Stimulated activated CD4-positive, alpha-beta T cell treated with anti-CD3 and anti-CD28 coated beads, Interleukin-2, amount 100 ng/mL, for 4 hours (primary cell): ENCODE results near the gene DMD.

ENCODE experiments used
- DNase-seq: peaks from one replicate; pipeline ENCODE4 v3.0.0-alpha.2; 2020; ENCODE audit warnings: low read depth

DMD gene

DNA sequence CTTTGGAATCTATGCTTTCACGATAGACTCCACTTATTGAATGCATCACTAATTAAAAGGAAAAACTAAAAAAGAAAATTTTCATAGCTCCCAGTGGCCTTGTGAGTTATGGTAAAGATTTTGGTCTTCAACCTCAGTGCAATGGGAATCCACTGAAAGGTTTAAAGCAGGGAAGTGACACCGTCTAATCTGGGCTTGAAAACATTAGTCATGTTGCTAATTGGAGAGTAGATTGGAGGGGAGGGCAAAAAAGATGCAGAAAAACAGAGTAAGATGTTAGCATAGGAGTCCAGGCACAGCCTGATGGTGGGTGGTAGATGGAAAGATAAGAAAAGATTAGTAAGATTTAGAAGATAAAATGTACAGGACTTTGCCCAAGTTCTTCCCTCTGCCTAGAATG, 1506.4 kb downstream of the DMD start:
- no peak for DNase-seq

DNA sequence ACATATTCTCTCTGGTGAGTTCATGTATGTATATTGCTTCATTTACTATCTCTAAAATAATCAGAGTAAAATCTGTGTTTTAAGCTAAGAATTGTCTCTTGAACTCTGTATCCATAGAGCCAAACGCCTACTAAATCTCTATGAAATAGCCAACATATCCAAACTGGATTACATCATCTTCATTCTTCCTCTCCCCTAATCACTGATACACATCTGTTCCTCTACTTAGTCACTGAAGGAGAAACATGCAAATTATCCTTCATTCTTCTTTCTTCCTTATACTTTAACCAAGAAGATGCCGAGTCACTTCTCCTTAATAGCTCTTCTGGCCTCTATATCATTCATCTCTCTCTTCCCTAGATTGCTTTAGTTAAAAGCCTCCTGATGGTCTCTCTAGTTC, 1509.1 kb downstream of the DMD start:
- DNase-seq = no peak

DNA sequence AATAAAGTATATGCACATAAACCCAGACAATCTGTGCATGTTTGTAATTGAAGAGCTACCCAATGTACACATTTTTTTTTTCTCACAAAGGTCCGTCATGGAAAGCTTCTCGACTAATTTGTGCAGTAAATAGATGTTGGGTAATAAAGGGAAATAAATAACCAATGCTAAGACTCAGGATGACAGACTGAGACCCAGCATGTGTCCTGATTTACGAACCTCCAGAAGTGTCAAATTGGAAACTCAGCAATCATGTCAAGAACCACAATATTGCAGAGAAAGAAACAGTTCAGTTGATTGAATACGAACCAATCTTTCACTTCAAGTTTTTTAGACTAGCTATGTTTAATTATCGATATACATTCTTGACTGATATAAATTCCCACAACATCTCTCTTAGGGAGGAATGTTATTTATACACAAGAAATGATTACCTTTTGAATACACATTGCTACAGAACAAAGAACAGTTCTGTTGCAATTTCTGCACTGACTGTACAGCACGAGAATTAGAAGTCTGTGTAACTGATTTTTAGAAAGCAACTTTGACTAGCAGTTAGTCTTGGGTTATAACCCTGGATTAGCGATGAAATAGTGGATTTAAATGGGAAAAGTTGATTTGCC, 1513.9 kb downstream of the DMD start:
- no peak for DNase-seq

DNA sequence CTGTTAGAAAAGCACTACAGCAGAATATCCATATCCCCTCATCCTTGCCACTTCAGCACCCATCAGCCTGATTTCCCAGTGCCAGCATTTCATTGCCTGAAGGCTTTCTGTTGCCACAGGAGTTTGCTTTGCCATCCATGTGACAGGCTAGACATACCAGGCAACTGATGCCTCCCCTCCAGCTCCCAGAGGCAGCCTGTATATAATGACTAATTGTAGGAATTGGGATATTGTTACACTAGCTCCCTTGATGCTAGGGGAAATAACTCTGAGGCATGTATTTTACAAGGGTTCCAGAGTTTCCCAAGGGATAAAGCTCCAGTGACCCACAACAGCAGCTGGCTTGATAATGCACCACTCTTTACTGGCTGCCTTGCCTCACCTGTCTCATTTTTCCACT, 1531.5 kb downstream of the DMD start:
- no peak for DNase-seq

DNA sequence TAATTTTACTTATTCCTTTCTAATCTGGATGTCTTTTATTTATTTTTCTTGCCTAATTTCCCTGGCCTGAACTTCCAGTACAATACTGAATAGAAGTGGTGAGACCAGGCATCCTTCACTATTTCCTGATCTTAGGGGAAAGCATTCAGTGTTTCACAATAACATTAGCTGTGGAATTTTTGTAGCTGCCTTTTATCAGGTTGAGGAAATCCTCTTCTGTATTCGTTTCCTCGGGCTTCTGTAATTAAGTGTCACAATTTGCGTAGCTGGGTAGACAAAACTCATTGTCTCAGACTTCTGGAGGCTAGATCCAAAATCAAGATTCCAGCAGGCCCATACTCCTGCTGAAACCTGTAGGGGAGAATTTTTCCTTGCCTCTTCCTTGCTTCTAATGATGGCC, 1541.1 kb downstream of the DMD start:
- DNase-seq = no peak

DNA sequence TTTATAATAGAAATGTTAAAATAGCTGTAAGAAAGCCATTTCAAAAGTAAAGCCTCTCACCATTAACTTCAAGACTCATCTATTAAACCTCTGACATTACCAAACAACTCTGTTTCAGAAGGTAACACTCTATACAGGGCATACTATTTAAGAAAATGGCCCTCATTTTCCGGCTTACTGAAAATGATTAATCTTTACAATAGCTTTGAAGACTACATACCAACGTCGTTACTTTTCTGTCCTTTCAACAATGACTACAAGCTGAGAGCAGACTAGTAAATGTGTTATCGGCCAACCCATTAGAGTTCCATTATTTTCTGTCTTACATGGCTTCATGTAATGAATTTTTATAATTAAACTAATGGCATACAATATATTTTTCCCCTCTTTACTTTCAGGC, 1545.9 kb downstream of the DMD start:
- DNase-seq = no peak

DNA sequence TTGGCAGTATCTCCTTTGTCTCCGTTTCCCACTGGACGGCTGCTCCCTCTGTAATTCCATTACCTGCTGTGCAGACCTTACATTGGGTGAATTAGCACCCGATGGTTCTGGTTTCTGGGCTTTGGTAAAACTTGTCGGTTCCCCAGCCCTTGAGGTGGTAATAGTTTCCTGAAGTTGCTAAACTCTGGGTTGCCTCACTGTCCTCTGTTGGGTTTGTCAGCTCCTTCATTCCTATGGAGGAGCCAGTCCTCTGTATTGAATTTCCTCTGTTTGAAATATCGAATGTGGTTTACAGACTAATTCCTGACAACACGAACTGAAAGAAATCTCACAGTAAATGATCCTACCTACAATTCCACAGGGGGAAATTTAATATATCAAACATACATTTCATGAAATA, 1548.2 kb downstream of the DMD start:
- no peak for DNase-seq

DNA sequence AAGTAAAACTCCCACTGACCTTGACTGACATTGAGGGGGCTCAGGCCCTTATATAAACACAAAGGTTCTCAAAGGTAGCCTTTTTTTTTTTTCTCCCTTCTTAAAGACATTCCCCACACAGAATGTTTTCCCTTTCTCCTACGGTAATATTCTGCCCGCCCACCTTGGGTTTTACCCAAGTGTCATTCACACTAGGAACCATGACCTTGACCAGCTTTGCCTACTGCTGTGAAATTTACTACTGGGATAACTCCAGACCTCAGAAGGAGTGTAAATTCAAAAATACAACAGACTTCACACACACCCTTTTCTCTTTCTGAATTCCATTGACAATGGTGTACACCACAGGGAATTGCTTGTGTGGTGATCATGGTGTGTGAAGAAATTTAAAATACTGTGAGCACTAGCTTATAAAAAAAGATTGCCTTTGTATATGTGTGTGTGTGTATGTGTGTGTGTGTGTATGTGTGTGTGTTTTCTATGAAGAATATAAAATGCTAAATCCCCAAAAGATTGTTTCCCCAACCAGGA, 1550.0 kb downstream of the DMD start:
- DNase-seq = no peak

DNA sequence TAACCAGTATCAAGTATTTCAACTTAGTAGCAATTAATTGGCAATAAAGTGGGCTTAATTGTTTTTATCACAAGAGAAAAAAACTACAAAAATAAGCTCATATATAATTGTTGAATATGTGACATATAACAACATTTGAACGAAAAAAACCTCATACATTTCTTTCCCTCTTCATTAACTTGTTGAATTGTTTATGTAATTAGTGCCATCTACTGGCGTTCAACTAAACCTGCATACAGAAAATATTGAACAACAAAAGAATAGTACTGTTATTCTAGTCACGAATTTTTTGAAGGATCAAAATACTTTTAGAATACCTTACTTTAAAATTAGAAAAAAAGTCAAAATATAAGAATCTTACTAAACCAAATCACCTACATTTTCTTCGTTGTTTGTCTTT, 1553.0 kb downstream of the DMD start:
- no peak for DNase-seq

DNA sequence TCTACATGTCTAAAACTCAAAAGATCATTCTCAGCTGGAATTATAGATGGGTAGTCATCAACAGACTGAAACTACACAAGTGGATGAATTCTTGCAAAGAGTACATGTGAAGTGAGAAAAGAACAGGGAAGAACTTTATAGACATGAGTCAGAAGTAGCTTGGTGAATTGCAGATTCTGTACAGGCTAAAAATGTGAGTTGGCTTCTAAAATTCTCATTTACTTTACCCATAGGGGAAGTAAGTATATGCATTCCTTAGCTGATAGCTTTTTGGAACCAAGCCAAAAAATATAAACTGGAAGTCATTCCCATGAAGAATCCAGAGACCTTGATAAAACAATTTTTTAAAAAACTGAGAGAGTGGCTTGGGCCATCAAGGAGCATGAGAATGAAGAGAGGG, 1555.3 kb downstream of the DMD start:
- DNase-seq = no peak

DNA sequence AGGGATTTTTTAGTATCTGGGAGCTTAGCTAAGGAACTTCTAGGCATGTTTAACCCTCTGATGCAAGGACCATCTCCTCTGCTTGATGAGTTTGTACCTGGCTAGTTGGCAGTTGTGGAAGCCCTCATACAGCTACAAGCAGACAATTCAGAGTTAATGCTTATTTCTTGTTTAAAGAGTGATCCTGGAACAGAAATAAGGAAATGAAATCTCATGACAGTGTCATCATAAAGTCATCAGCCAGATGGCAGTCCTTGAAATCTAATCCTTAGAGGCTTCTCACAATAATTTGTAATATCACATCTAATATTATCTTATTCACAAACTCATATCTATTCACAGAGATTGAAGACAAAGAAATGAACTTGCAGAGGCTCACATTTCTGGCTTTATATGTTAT, 1557.9 kb downstream of the DMD start:
- no peak for DNase-seq

DNA sequence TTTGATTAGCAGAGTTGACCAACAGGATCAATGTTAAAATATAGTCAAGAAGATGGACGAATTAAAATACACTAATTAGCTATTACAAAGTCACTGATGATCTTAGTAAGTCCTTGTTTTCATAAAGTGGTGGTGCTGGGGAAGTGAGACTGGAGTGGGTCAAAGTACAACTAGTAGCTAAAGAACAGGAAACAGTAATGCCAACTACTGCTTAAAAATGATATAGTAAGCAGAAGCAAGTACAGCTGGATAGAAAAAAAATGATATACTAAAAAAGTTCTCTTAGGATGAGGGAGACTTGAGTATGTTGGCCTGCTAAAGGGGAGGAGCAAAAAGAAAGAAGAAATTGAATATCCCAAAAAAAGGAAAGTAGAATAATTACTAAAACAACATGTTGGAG, 1558.7 kb downstream of the DMD start:
- DNase-seq = no peak

DNA sequence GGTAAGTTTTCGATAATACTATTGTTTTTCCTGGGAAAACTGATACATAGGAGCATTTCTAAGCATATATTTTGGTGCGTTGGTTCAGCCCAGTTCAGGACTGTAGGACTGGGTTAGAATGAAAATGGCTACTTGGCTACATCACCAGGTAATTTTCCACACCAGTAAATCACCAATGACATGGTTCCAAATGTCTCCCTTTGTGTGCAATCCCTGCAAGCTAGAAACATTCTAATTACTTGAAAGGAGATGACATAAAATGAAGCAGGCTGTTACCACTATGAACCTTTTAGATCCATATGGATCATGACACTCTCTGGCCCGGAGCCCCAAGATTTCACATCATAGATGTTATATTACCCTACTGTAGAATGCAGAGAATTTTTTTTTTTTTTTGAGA, 1562.1 kb downstream of the DMD start:
- no peak for DNase-seq

DNA sequence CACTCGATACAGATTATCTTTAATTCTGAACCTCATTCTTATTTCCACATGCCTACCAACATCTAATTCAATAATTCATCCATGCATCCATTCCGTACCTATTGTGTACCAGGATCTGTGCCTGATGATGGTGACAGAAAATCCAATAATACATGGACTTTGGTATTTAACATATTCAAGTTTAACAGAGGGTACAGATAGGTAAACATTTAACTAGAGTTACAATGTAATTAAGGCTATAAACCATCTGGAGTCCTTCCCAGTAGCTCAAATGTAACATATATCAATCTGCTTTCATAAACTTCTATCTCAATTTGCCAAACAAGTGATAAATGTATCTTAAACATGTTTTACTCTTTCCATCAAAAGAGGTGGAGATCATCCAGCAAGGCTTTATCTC, 1578.0 kb downstream of the DMD start:
- no peak for DNase-seq

DNA sequence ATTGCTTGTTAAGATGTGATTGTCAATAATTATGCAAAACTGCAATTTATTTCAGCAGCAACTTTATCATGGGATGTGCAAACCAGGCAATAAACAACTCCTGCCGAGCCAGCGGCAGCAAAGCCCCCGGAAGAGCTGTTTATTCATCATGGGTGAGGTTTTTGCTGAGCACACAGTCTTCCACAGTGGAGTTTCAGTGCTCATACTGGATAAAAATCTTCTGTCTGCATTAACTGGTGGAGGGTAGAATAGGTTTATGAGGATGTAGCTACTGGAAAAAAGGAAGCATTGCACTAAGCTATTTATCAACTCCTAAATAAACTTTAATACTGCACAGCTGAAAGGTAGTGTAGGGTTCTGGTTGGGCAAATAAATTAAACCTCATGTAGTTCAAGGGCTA, 1582.2 kb downstream of the DMD start:
- DNase-seq = no peak

DNA sequence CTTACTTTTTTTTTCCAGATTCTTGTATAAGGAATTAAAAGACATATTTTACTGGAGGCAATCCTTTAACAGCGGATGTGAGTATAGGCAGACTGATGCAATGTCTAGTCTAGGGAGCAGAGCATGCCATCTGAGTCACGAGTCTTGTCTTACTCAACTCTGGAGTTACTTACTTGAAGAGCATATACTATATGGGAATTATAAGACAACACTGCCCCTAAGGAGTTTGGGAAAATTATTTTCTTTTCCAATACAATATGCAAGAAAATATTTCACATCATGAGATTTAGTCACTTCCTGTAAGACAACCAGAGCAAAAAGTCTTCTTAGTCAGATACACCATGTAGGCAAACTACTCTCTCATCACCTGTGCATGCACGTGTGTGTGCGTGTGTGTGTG, 1602.2 kb downstream of the DMD start:
- DNase-seq = no peak

DNA sequence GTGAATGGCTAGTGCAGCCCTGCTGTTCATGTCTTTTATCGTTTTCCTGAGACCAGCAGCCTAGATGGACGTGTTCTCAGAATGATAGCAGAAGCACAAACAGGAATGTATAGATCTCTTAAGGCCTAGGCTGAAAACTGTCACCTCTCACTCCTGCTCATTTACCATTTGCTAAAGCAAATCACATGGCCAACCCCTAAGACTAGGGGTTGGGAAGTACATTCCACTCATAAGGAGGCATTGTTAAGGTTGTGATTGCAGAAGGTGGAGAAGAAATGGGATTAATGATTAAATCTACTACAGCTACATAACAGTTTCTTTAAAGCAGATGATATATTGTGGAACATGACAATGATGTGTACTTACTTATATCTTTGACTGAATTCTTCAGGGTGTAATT, 1602.7 kb downstream of the DMD start:
- no peak for DNase-seq

DNA sequence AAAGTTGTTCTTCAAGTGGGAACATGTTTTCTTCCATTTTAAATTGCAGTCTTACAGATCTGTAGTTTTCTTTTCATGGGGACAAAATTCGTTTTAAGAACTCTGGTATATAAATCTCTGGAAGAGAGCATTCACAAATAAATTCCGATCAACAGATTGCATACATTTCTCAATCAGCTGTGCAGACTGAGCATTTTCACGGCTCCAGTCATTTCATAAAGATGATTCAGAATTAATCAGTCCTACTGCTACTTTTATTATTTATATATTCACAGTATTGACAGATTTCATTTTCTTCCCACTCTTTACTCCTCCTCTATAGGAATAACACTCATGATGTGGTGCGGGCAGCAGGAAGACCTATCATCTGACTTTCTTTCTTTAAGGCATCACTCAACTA, 1604.6 kb downstream of the DMD start:
- no peak for DNase-seq

DNA sequence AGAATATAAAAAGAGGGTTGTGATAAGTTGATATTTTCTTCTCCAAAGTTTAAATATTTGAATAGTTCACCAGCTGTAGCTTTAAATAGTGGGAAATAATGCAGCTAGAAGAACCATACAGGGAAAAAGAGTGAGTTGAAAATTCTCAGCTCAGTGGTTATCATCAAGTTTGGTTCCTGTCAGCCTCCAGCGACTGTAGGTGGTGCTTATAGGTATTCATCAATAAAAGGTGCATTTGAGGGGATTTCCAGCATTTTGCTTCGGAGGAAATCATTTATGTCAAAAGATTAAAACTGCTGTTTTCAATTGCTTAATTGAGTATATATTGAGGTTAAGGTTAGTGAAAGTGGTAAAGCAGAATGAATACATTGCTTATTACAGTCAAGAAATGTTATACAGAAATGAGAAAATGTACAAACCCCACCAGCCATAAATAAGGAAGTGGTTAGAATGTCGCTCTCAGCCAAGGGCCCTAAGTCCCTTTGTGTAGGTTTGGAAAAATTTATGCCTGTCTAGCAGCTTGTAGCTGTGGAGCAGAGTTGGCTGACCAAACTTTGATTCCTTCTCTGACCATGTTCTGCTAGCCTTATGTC, 1606.6 kb downstream of the DMD start:
- DNase-seq = no peak

DNA sequence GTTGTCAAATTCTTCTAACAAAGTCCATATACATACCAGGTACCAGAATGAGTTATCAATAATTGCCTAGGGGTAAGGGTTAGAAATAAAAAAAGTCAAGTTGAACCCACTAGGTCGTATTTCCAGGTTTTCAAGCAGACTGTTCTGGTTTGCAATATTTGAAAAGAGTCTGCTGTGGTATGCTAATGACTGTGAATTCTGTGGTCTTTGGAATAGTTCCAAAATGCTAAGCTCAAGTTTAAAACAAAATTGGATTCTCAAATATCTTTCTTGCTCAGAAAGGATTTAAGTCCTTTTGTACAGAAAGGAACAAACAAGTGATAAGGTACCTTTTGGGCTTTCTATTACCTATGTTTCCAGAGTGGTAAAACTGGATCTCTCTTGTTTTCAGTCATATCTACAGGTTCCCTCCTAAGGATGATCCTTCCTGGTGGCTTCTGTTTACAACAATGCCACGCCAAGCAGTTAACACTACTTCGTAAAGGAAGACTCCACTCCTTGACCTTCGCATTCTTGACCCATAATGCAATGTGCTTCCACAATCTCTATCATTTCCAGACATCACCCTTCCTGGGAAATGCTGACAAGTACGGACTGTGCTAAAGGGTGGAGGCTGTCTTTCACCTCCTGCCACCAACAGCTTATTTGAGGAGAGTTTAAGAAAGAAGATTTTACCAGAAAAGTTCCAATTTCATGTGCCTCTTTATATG, 1607.8 kb downstream of the DMD start:
- no peak for DNase-seq

DNA sequence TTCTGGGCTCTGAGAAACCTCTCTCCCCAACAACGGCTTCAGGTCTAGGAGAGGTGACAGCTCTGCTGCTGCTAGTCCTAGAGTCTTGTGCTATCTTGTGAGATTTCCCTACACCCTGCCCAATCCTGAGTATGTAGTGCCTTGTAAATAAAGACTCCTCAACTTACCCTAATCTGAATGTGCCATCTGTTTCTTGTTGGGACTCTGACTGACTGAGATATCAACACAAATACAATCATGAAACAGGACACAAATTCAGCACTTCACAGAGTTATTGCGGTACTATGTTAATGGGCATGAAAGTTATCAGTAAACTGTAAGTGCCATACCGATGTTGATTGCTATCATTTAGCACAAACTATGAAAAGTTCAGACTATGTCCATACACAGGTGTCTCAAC, 1610.5 kb downstream of the DMD start:
- no peak for DNase-seq

DNA sequence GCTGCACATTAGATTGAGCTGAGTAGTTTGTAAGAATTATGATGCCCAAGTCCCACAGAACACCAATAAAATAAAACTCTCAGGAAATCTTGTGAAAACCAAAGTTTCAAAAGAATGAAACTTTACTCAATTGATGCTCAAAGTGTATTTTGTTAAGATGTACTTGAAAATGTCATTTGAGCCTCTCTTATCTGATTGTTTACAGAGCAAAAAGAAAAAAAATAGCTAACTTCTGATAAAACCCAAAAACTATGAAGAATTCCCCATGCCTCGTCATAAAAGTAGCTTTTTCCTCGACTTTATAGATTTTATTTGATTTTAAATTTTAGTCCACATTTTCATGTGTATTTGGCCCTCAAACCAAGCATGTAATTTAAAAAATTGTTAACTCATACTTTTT, 1618.0 kb downstream of the DMD start:
- no peak for DNase-seq

DNA sequence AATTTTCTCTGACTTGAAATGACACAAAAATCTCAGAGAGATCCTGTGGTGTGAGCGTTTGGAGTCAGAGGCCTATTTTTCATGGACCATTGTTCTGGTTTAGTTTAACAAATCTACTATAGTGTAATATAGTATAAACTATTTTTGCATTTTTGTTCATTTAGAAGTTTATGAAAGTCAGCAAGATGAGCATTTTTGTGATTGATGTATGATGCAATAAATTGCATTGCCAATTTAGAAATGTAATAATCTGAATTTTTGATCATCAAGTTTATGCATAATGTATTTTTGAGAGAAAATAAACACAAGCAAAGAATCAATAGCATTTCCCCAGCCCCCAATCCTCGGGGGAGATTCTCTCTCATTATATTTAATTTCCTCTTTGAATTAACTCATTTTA, 1620.0 kb downstream of the DMD start:
- DNase-seq = no peak
